ENCODE results near the gene AGBL5. TPM values are rescaled to one million over a fixed set of nuclear protein-coding genes. Genes with fewer than 3 reads are reported as not detected.

AGBL5 gene
- total and polyA plus RNA-seq, 2 of the 13 experiments (the other 11 are each of a cell fraction or from before 2014, with no cell fraction given), result 55.9 to 73.3 TPM

- ChIA-PET CTCF (ENCODE audit: low intra/inter-chr PET ratio, low total read pairs) (no interaction called here), POLR2A (no interaction called here)
- BruUV-seq (replicated peaks), result no TSS peak
- ATAC-seq (no peak), DNase-seq (ENCODE audit: low spot score) (no peak), FAIRE-seq (no peak)
- no peak overlapping the region for H3K27ac ChIP-seq (ENCODE audit: extremely low read length, insufficient read depth, low read length)
- 42% methylated on average over 4 of the region's 4 CpGs for WGBS (ENCODE audit: low lambda C conversion rate)
- no peaks in the 10 kb centered on the region for H4K20me1 ChIP-seq (ENCODE audit: insufficient read depth, low read length)
- no peaks in the 10 kb centered on the region for H3K79me2 ChIP-seq (ENCODE audit: insufficient read depth, low read length)
- H3K27me3 ChIP-seq (ENCODE audit: control insufficient read depth in 1 of 2, insufficient read depth in 2 of 2, low read length in 2 of 2), result no peaks in the 10 kb centered on the region
- H3K9ac ChIP-seq (ENCODE audit: insufficient read depth, low read depth, low read length), result no peak overlapping the region
- no peak overlapping the region for H2AFZ ChIP-seq (ENCODE audit: low read length)
- intact Hi-C loops (cut with micrococcal nuclease; ENCODE audit: unreplicated experiment), result no loop called here
- H3K9me3 ChIP-seq (ENCODE audit: low read length), result no peaks in the 10 kb centered on the region
- in situ Hi-C loops (cut with HindIII; ENCODE audit: extremely low pct_ligation_motif_present, low pct_unique_long_range_greater_than_20kb), result no loop called here
- no peak overlapping the region for H3K4me2 ChIP-seq (ENCODE audit: low read depth, low read length)
- peaks cover 15% of the 10 kb centered on the region for H3K4me1 ChIP-seq (ENCODE audit: insufficient read depth, low read length)
- H3K36me3 ChIP-seq (replicated peaks in 1 of 2; ENCODE audit: control insufficient read depth in 1 of 2, insufficient read depth in 2 of 2, low read length in 2 of 2), result no peaks in the 10 kb centered on the region
- no peak overlapping the region for H3K4me3 ChIP-seq (replicated peaks in 1 of 3; ENCODE audit: insufficient read depth in 1 of 3, low read depth in 2 of 3, low read length in 3 of 3)
- TF ChIP-seq ZBTB1 (CRISPR knock-in tag; IDR thresholded peaks at IDR 0.05; ENCODE audit: borderline replicate concordance) (no peak), TRIM24 (CRISPR knock-in tag; IDR thresholded peaks at IDR 0.05) (no peak), HINFP (CRISPR knock-in tag; IDR thresholded peaks at IDR 0.05; ENCODE audit: low read depth) (no peak), FOXJ3 (CRISPR knock-in tag; IDR thresholded peaks at IDR 0.05; ENCODE audit: borderline replicate concordance) (no peak), CEBPZ (IDR thresholded peaks at IDR 0.05; ENCODE audit: low read length) (no peak), ARID3A (IDR thresholded peaks at IDR 0.05; ENCODE audit: low read depth, low read length) (no peak), BHLHE40 (IDR thresholded peaks at IDR 0.05; ENCODE audit: low read length) (no peak), MED1 (CRISPR knock-in tag; IDR thresholded peaks at IDR 0.05) (no peak), HMGXB3 (CRISPR knock-in tag; IDR thresholded peaks at IDR 0.05; ENCODE audit: borderline replicate concordance) (no peak), HMGXB4 (CRISPR knock-in tag; IDR thresholded peaks at IDR 0.05; ENCODE audit: borderline replicate concordance in 1 of 2, low read depth in 1 of 2) (no peak)
Measured at GRCh38 chr2:27008678-27009077, 42.8 kb upstream of the AGBL5 start.

Data from HepG2 (cell line).